HG03280 (cell line): ENCODE results near the gene CCBE1.
"Not testable (repeated sequence)": the region's sequence is repeated elsewhere in the genome, so short reads cannot be mapped to it uniquely, and the experiment has no call there.

Experiments
- ATAC-seq: cut with Tn5 transposase; IDR thresholded peaks from one replicate; pipeline ENCODE4 v1.9.1; 2021; ENCODE audit warnings: mild to moderate bottlenecking, moderate library complexity; ENCODE audit not compliant: unreplicated experiment

CCBE1 gene

DNA sequence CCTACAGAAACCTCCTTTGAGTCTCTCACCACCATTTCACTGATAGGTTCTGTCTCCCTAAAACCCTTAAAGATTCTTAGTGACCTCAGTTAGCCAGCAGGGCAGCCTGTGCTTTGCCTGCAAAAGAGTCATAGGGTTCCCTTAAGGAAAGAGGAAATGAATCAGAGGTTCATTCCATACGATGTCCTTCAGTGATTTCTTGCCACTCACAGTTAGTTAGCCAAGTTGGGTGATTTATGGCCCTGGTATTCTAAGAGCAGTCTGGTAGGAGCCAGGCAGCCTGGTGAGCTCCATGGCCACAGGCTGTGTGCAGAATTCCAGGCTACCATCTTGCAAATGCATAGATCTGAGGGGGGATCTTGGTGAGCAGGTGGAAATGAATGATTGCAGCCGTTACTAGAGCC, 18.7 kb upstream of the CCBE1 start:
- ATAC-seq: no peak

- no peak for ATAC-seq
Observed at GRCh38 chr18:59715445-59715844, 18.2 kb upstream of the CCBE1 start.

- ATAC-seq: not testable (repeated sequence)
Observed at GRCh38 chr18:59714096-59714495, 16.9 kb upstream of the CCBE1 start.

GRCh38 chr18:59712311-59712710, 15.1 kb upstream of the CCBE1 start:
- ATAC-seq: no peak

GRCh38 chr18:59708988-59709387, 11.8 kb upstream of the CCBE1 start:
- ATAC-seq: no peak

DNA sequence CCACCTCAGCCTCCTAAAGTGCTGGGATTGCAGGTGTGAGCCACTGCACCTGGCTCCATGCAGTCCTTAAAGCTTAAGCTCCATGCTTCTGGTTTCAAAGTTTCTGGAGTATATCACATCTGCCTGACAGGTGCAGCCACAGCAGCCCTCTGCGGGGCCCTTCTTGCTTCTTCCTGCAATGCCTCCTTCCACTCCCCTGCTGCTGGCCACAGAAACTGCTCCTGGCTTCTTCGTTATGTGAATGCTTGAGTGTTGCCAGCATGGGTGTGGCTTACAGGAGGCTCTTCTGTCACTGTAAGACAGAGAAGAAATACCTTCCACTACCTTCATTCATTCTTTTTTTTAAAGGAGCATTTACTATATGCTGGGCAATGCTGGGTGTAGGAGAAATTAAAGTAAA, 10.1 kb upstream of the CCBE1 start:
- ATAC-seq: no peak

GRCh38 chr18:59706499-59706898, 9.3 kb upstream of the CCBE1 start:
- ATAC-seq: no peak

GRCh38 chr18:59705145-59705544, 7.9 kb upstream of the CCBE1 start:
- ATAC-seq: no peak

DNA sequence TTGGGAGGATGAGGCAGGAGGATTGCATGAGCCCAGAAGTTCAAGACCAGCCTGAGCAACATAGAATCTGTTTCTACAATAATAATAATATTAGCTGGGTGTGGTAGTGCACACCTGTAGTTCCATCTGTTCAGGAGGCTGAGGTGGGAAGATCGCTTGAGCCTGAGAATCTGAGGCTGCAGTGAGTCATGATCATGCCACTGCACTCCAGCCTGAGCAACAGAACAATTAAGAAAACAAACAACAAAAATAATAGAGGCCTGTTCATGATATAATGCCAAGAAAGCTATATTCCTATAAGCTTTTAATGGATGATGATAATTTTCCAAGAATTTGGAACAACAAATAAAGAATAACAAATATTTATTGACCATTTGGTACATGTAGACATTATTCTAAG, 6.9 kb upstream of the CCBE1 start:
- no peak for ATAC-seq

GRCh38 chr18:59701272-59701671, 4.0 kb upstream of the CCBE1 start:
- ATAC-seq: no peak

GRCh38 chr18:59700535-59700967, 3.3 kb upstream of the CCBE1 start:
- no peak for ATAC-seq

- no peak for ATAC-seq
Observed at GRCh38 chr18:59699750-59700534, 2.7 kb upstream of the CCBE1 start.

DNA sequence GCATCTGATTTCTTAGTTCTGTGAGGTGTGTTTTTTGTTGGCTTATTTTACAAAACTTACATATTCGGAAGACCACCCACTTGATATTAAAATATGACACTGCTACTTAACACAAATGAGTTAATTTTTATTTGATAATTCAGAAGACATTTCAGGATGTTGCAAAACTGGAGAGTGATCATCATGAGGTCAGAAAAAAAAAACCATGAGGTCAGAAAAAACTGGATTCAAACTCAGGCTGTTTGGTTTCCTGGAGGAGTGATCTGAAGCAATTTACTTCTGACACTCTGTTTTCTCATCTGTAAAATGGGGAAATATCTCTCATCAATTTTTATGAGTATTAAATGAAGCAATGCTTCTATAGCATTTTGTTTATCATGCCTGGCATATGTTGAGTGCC, 1.8 kb upstream of the CCBE1 start:
- no peak for ATAC-seq

DNA sequence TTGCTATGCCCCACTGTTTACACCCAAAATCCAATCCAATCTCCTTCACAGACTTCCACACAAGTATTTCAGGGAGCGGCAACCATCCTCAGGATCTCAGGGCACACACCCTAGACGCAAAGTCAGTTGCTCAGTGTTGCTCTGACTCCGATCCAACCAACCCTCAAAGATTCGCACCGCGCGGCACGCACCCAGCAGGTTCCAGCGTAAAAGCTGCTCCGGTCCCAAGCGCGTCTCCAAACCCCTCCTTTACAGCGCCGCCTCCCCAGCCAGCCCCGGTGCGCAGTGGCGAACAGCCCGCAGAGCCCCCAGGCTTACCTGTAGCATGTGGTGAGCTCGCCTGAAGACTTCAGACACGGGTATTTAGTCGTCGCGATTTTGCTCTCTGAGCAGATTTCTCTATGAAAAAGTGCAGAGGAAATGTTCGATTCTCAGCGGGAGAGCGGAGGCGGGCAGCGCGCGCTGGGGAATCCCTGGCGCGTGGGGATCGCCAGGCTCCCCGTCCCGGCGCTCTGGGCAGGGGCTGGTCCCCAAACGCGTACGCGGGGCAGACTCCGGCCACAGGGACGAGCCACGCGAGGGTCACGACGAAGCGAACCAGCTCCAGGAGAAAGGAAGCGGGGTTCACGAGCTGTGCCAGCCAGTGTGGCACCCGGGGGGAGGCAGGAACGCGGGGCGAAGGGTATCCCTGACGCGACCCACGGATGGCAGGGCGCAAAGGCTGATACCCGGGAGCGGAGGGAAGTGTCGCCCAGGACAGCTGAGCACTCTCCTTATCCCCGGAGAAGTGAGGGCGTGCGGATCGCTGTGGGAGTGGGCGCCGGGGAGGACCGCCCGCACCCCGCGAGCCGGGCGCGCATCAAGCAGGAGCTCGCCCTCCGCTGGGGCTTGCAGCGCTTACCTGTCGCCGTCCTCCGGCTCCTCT, 650 bp downstream of the CCBE1 start:
- no peak for ATAC-seq

GRCh38 chr18:59695551-59695950, 1.7 kb downstream of the CCBE1 start:
- no peak for ATAC-seq

DNA sequence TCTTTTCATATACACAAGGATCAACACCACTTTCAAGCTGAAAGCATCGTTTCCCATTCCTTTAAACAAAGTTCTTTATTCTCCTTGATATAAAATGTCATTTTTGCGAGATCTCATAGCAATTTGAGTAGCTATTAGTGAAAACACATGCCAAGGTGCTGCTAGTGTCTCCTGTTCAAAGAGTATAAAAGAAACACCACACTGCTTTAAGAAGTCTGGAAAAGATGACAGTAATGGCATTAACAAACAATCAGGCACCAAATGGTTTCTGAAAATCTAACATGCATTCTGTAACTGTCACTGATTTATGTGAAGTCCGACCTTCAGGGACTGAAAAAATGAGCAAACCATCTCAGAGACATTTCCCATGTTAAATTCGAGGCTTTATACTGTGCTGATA, 2.4 kb downstream of the CCBE1 start:
- no peak for ATAC-seq

DNA sequence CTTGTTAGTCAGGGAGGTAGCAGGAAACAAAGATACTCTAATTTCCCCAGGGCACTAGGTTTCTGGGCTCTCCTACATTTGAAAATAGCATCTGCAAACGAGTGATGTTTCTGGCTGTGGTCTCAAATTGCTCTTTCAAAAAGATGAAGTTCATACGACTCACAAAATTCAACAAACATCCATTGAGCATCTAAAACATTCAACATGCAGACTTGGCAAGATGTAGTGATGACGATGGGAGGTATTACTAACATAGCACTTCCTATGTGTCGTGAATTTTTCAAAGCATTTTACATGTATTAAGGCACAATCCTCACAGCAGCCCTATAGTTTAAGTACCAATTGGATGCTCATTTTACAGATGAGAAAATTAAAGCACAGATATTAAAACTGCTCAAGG, 5.2 kb downstream of the CCBE1 start:
- no peak for ATAC-seq

DNA sequence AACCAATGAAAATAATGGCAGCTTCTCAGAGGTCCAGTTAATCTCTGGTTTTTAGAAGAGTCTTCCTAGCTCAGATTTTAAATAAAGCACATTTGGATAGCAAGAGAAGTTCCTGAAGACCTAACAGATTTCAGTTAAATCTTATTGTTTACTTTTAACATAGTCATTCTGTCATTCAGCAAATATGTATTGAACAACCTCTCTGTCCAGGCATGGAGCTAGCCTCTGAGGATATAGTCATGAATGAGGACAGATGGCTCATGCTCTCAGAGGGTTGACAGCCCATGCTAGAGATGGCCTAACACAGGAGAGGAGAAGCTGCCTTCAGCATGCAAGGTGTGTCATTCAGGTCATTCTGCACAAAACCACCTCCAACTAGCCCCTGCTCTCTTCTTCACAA, 6.2 kb downstream of the CCBE1 start:
- no peak for ATAC-seq

- ATAC-seq: no peak
Observed at GRCh38 chr18:59690186-59690982, 6.8 kb downstream of the CCBE1 start.

DNA sequence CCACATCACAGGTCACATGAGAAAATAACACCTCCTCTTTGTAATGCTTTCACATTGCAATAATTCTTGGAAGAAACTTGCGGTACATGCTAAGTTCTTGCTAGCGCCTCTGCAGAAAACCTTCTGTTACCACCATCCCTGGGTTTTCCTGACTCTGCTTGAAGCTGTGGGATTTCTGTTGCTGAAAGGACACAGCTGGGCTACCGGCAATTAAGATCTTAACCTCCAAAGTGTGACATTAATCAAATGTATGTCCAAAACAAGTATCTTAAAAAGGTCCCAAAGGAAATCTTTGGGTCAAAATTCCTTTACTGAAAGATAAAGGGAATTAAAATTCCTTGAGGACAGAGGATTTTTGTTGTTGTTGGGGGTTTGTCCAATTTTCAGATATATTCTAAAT, 7.5 kb downstream of the CCBE1 start:
- ATAC-seq: no peak

GRCh38 chr18:59686260-59686659, 11.0 kb downstream of the CCBE1 start:
- ATAC-seq: no peak
